Activated CD4-positive, alpha-beta T cell treated with anti-CD3 and anti-CD28 coated beads, Interleukin-2, amount 10 ng/mL, durations not matched to agents 7 days and 5 days (primary cell): ENCODE measurements around the gene PPIP5K2. TPM values are rescaled to one million over a fixed set of nuclear protein-coding genes. Genes with fewer than 3 reads are reported as not detected.

Source experiments
- CTCF ChIA-PET: fragments of 350-600 bp; sonication (Branson Sonifier 250); formaldehyde crosslinking; loops from one replicate; lab custom pipeline; 2021; ENCODE audit warnings: antibody characterized with exemption; lab: Charles Lee
- POLR2A ChIA-PET: fragments of 350-600 bp; sonication (Branson Sonifier 250); formaldehyde crosslinking; loops from one replicate; lab custom pipeline; 2021; ENCODE audit warnings: antibody characterized with exemption; lab: Charles Lee
- DNase-seq: peaks from one replicate; pipeline ENCODE4 v3.0.0-alpha.2; 2020
- H3K27ac Mint-ChIP-seq: one replicate; pipeline ENCODE4 v1.8.0; 2021; ENCODE audit warnings: mild to moderate bottlenecking, moderate library complexity, mixed read lengths
- H3K27me3 Mint-ChIP-seq: one replicate; pipeline ENCODE4 v1.8.0; 2021; ENCODE audit warnings: mixed read lengths
- H3K36me3 Mint-ChIP-seq: one replicate; pipeline ENCODE4 v1.8.0; 2021; ENCODE audit warnings: low read depth, mixed read lengths
- H3K4me1 Mint-ChIP-seq: one replicate; pipeline ENCODE4 v1.8.0; 2021; ENCODE audit warnings: mixed read lengths
- H3K4me3 Mint-ChIP-seq: one replicate; pipeline ENCODE4 v1.8.0; 2021; ENCODE audit warnings: mild to moderate bottlenecking, moderate library complexity, mixed read lengths
- H3K9me3 Mint-ChIP-seq: one replicate; pipeline ENCODE4 v1.8.0; 2021; ENCODE audit warnings: mixed read lengths
- total RNA-seq, 2 experiments: library from RNA; stranded (reverse); gene quantifications; one replicate each; pipeline ENCODE4 v1.2.3, GENCODE V29; 2021

The PPIP5K2 gene
- total RNA-seq, 2 experiments from 2014 or later = 60.5 to 67.1 TPM

- POLR2A ChIA-PET = interaction anchor here (0.6 kb wide), 2 partner anchors 47 to 139 kb away, joined by 4 to 5 read pairs; partner anchors contain the start of gene PPIP5K2
- peak overlapping the region; percentile 80 for H3K4me3 Mint-ChIP-seq
- H3K27ac Mint-ChIP-seq = peak overlapping the region; percentile 88
- peak; percentile 62 for DNase-seq
- H3K27me3 Mint-ChIP-seq = peaks cover 10% of the 10 kb centered on the region
- H3K36me3 Mint-ChIP-seq = peaks cover 4% of the 10 kb centered on the region
- peaks cover 27% of the 10 kb centered on the region for H3K4me1 Mint-ChIP-seq
- CTCF ChIA-PET = interaction anchor here (0.6 to 1.8 kb wide), 6 partner anchors 13 to 919 kb away, joined by 3 to 10 read pairs (median 4); no protein-coding TSS in a partner anchor
- no peaks in the 10 kb centered on the region for H3K9me3 Mint-ChIP-seq
Measured at GRCh38 chr5:103258957-103259704, 139.0 kb downstream of the PPIP5K2 start.

GRCh38 chr5:103259705-103260355, 139.7 kb downstream of the PPIP5K2 start:
- H3K27ac Mint-ChIP-seq = peak overlapping the region; percentile 88
- ChIA-PET CTCF (interaction anchor here (0.6 to 1.8 kb wide), 7 partner anchors 13 to 919 kb away, joined by 3 to 10 read pairs (median 3); no protein-coding TSS in a partner anchor), POLR2A (interaction anchor here (0.6 kb wide), 1 partner anchor 139 kb away, joined by 5 read pairs; the partner anchor contains the start of gene PPIP5K2)
- no peaks in the 10 kb centered on the region for H3K9me3 Mint-ChIP-seq
- H3K4me1 Mint-ChIP-seq = peaks cover 29% of the 10 kb centered on the region
- H3K27me3 Mint-ChIP-seq = peaks cover 9% of the 10 kb centered on the region
- H3K36me3 Mint-ChIP-seq = peaks cover 4% of the 10 kb centered on the region
- peak; percentile 16 for DNase-seq
- H3K4me3 Mint-ChIP-seq = peak overlapping the region; percentile 80

DNA sequence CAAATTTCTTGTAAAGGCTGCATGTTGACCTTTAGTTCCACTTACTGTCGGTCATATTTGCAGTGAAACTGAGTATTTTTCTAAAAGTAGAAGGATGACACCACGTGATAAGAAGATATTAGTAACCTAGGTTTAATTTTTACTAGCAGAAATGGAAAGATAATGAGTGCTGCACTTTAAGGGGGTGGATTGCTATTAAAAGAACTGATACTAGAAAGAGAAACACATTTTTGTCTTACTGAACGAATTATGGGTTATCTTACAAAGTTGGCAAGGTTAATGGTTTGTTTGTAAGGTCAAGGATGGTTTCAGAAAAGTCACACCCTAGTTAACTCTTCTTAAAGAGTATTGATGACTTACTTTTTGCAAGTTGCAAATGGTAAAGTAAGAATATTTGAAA, 140.8 kb downstream of the PPIP5K2 start:
- Mint-ChIP-seq H3K4me1 (peaks cover 30% of the 10 kb centered on the region), H3K4me3 (peak overlapping the region; percentile 13), H3K36me3 (peaks cover 5% of the 10 kb centered on the region), H3K27me3 (peaks cover 7% of the 10 kb centered on the region), H3K9me3 (no peaks in the 10 kb centered on the region), H3K27ac (no peak overlapping the region)
- ChIA-PET CTCF (interaction anchor here (1.0 to 1.8 kb wide), 2 partner anchors 13 to 581 kb away, joined by 3 to 10 read pairs; no protein-coding TSS in a partner anchor), POLR2A (no interaction called here)
- DNase-seq = no peak

Other genes starting within 250 kb of the PPIP5K2 start
- gene GIN1, start 163 bp upstream of the PPIP5K2 start, total RNA-seq = 10 to 100 TPM in 1 of 2 experiments, 1 to 10 TPM in 1; 8.7 to 11.0 TPM
- gene MACIR, start 138.5 kb downstream of the PPIP5K2 start, total RNA-seq = 1 to 10 TPM; 8.2 to 9.0 TPM